GM12873 (cell line): ENCODE results near the gene DUS1L.

ENCODE experiments used
- CTCF ChIP-seq: IDR thresholded peaks from 2 replicates; pipeline ENCODE4 v1.5.1; 2012; ENCODE audit warnings: low read depth, mild to moderate bottlenecking, moderate library complexity, low read length, control low read depth; ENCODE audit not compliant: insufficient read depth; ENCODE audit errors: missing control alignments

DUS1L gene

GRCh38 chr17:82054351-82055022, 11.1 kb downstream of the DUS1L start:
- no peak for TF ChIP-seq CTCF

- no peak for TF ChIP-seq CTCF
These were observed 11.9 kb downstream of the DUS1L start for GRCh38 chr17:82053556-82054263.

GRCh38 chr17:82053130-82053529, 12.5 kb downstream of the DUS1L start:
- no peak for TF ChIP-seq CTCF

- TF ChIP-seq CTCF, result no peak
These were observed 13.0 kb downstream of the DUS1L start for GRCh38 chr17:82052638-82053059.

- TF ChIP-seq CTCF, result no peak
These were observed 13.6 kb downstream of the DUS1L start, which contains the start of the genes GPS1 and RFNG for GRCh38 chr17:82051776-82052637. TSS of gene GPS1 (plus strand) at chr17:82051898. CDS start at chr17:82051932, 34 bp downstream. TSS of gene RFNG (minus strand) at chr17:82051811. CDS start at chr17:82051766, 45 bp downstream.

- TF ChIP-seq CTCF, result no peak
These were observed 14.6 kb downstream of the DUS1L start for GRCh38 chr17:82050761-82051641.
